SK-N-SH treated with all-trans-retinoic acid at 6 μM for 48 hours (cell line): Measurements from ENCODE around the gene RPA3.

Experiments
- ATAC-seq: fragments of 200-7000 bp; cut with Tn5 transposase; 3 replicates; pipeline ENCODE4 v1.9.1; 2020; ENCODE audit warnings: mild to moderate bottlenecking, moderate library complexity
- ARNTL ChIP-seq: fragments of 450-650 bp; formaldehyde crosslinking; IDR thresholded peaks from 2 replicates; pipeline ENCODE4 v1.5.0; 2020; ENCODE audit warnings: low read depth, mild to moderate bottlenecking, moderate library complexity, borderline replicate concordance
- BACH2 ChIP-seq: fragments of 250-450 bp; sonication (Bioruptor Pico); IDR thresholded peaks from 2 replicates; pipeline ENCODE4 v1.9.0; 2021; ENCODE audit warnings: mild to moderate bottlenecking, borderline replicate concordance
- CSDC2 ChIP-seq: fragments of 250-450 bp; sonication (Bioruptor Pico); IDR thresholded peaks from 2 replicates; pipeline ENCODE4 v1.5.0; 2020; ENCODE audit warnings: mild to moderate bottlenecking, moderate library complexity
- CSRNP3 ChIP-seq: fragments of 250-450 bp; sonication (Bioruptor Pico); IDR thresholded peaks from 2 replicates; pipeline ENCODE4 v1.5.1; 2021; ENCODE audit warnings: mild to moderate bottlenecking, moderate library complexity
- ESRRG ChIP-seq: fragments of 250-450 bp; sonication (Bioruptor Pico); IDR thresholded peaks from 2 replicates; pipeline ENCODE4 v1.6.1; 2021; ENCODE audit warnings: mild to moderate bottlenecking
- GLIS3 ChIP-seq: fragments of 250-450 bp; sonication (Bioruptor Pico); IDR thresholded peaks from 2 replicates; pipeline ENCODE4 v1.5.0; 2020; ENCODE audit warnings: mild to moderate bottlenecking, moderate library complexity
- ISL1 ChIP-seq: fragments of 250-450 bp; sonication (Bioruptor Pico); IDR thresholded peaks from 2 replicates; pipeline ENCODE4 v2.1.2; 2022; ENCODE audit warnings: mild to moderate bottlenecking, moderate library complexity
- OSR1 ChIP-seq: fragments of 250-450 bp; sonication (Bioruptor Pico); IDR thresholded peaks from 2 replicates; pipeline ENCODE4 v1.8.0; 2022; ENCODE audit warnings: moderate library complexity, mild to moderate bottlenecking, inconsistent platforms
- PATZ1 ChIP-seq: fragments of 250-450 bp; sonication (Bioruptor Pico); IDR thresholded peaks from 2 replicates; pipeline ENCODE4 v1.8.0; 2020; ENCODE audit warnings: mild to moderate bottlenecking, moderate library complexity, borderline replicate concordance
- PPARA ChIP-seq: fragments of 250-450 bp; sonication (Bioruptor Pico); IDR thresholded peaks from 2 replicates; pipeline ENCODE4 v1.5.0; 2020; ENCODE audit warnings: mild to moderate bottlenecking, borderline replicate concordance
- RARB ChIP-seq: fragments of 250-450 bp; sonication (Bioruptor Pico); IDR thresholded peaks from 2 replicates; pipeline ENCODE4 v1.8.0; 2021; ENCODE audit warnings: mild to moderate bottlenecking, moderate library complexity
- SNAI2 ChIP-seq: fragments of 250-450 bp; sonication (Bioruptor Pico); IDR thresholded peaks from 2 replicates; pipeline ENCODE4 v1.5.0; 2020; ENCODE audit warnings: mild to moderate bottlenecking, moderate library complexity
- TCF4 ChIP-seq: fragments of 250-450 bp; sonication (Bioruptor Pico); IDR thresholded peaks from 2 replicates; pipeline ENCODE4 v1.8.0; 2021; ENCODE audit warnings: mild to moderate bottlenecking, moderate library complexity, borderline replicate concordance
- TOX ChIP-seq: fragments of 250-450 bp; sonication (Bioruptor Pico); IDR thresholded peaks from 2 replicates; pipeline ENCODE4 v1.8.0; 2021; ENCODE audit warnings: mild to moderate bottlenecking, moderate library complexity, borderline replicate concordance
- ZC3H10 ChIP-seq: fragments of 250-450 bp; sonication (Bioruptor Pico); IDR thresholded peaks from 2 replicates; pipeline ENCODE4 v1.5.1; 2021; ENCODE audit warnings: mild to moderate bottlenecking, moderate library complexity
- ZFP30 ChIP-seq: fragments of 450-650 bp; formaldehyde crosslinking; IDR thresholded peaks from 2 replicates; pipeline ENCODE4 v1.5.0; 2022; ENCODE audit warnings: mild to moderate bottlenecking, moderate library complexity
- ZNF565 ChIP-seq: fragments of 450-650 bp; formaldehyde crosslinking; conservative IDR thresholded peaks from 2 replicates; pipeline ENCODE4 v1.5.0; 2020; ENCODE audit warnings: low read depth, mild to moderate bottlenecking, moderate library complexity
- ZNF8 ChIP-seq: fragments of 450-650 bp; formaldehyde crosslinking; IDR thresholded peaks from 2 replicates; pipeline ENCODE4 v1.5.0; 2020; ENCODE audit warnings: mild to moderate bottlenecking, moderate library complexity
- TF ChIP-seq, protein P1 (sequence below): fragments of 250-450 bp; sonication (Bioruptor Pico); IDR thresholded peaks from 2 replicates; pipeline ENCODE4 v1.5.0; 2020; ENCODE audit warnings: mild to moderate bottlenecking, moderate library complexity
- TF ChIP-seq, protein P2 (sequence below): fragments of 250-450 bp; sonication (Bioruptor Pico); IDR thresholded peaks from 2 replicates; pipeline ENCODE4 v1.8.0; 2021; ENCODE audit warnings: low read depth, mild to moderate bottlenecking, moderate library complexity, borderline replicate concordance
- TF ChIP-seq, protein P3 (sequence below): fragments of 250-450 bp; sonication (Bioruptor Pico); IDR thresholded peaks from 2 replicates; pipeline ENCODE4 v1.5.1; 2020; ENCODE audit warnings: low read depth, mild to moderate bottlenecking, moderate library complexity

Gene RPA3

GRCh38 chr7:7706556-7707172, 11.7 kb downstream of the RPA3 start:
- TF ChIP-seq ZNF565 (CRISPR knock-in tag): no peak
- no peak for TF ChIP-seq ARNTL (CRISPR knock-in tag)
- TF ChIP-seq ESRRG (CRISPR knock-in tag): no peak
- no peak for TF ChIP-seq ZNF8
- ATAC-seq: no peak

GRCh38 chr7:7706101-7706511, 12.3 kb downstream of the RPA3 start:
- TF ChIP-seq CSRNP3: no peak
- no peak for TF ChIP-seq BACH2 (CRISPR knock-in tag)
- TF ChIP-seq SNAI2 (CRISPR knock-in tag): no peak
- no peak for TF ChIP-seq CSDC2 (CRISPR knock-in tag)
- TF ChIP-seq GLIS3: no peak
- TF ChIP-seq ESRRG (CRISPR knock-in tag): no peak
- TF ChIP-seq TCF4 (CRISPR knock-in tag): no peak
- no peak for TF ChIP-seq ZNF565 (CRISPR knock-in tag)
- TF ChIP-seq ISL1 (CRISPR knock-in tag): no peak
- no peak for TF ChIP-seq PPARA (CRISPR knock-in tag)
- TF ChIP-seq, protein P1, sequence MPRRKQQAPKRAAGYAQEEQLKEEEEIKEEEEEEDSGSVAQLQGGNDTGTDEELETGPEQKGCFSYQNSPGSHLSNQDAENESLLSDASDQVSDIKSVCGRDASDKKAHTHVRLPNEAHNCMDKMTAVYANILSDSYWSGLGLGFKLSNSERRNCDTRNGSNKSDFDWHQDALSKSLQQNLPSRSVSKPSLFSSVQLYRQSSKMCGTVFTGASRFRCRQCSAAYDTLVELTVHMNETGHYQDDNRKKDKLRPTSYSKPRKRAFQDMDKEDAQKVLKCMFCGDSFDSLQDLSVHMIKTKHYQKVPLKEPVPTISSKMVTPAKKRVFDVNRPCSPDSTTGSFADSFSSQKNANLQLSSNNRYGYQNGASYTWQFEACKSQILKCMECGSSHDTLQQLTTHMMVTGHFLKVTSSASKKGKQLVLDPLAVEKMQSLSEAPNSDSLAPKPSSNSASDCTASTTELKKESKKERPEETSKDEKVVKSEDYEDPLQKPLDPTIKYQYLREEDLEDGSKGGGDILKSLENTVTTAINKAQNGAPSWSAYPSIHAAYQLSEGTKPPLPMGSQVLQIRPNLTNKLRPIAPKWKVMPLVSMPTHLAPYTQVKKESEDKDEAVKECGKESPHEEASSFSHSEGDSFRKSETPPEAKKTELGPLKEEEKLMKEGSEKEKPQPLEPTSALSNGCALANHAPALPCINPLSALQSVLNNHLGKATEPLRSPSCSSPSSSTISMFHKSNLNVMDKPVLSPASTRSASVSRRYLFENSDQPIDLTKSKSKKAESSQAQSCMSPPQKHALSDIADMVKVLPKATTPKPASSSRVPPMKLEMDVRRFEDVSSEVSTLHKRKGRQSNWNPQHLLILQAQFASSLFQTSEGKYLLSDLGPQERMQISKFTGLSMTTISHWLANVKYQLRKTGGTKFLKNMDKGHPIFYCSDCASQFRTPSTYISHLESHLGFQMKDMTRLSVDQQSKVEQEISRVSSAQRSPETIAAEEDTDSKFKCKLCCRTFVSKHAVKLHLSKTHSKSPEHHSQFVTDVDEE: no peak
- no peak for TF ChIP-seq PATZ1
- TF ChIP-seq, protein P2, sequence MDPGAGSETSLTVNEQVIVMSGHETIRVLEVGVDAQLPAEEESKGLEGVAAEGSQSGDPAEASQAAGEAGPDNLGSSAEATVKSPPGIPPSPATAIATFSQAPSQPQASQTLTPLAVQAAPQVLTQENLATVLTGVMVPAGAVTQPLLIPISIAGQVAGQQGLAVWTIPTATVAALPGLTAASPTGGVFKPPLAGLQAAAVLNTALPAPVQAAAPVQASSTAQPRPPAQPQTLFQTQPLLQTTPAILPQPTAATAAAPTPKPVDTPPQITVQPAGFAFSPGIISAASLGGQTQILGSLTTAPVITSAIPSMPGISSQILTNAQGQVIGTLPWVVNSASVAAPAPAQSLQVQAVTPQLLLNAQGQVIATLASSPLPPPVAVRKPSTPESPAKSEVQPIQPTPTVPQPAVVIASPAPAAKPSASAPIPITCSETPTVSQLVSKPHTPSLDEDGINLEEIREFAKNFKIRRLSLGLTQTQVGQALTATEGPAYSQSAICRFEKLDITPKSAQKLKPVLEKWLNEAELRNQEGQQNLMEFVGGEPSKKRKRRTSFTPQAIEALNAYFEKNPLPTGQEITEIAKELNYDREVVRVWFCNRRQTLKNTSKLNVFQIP: no peak
- no peak for TF ChIP-seq OSR1
- no peak for TF ChIP-seq RARB
- TF ChIP-seq TOX: no peak
- TF ChIP-seq ZFP30: no peak
- TF ChIP-seq, all 23 proteins: peak for 0
- no peak for ATAC-seq

- no peak for ATAC-seq
Measured at GRCh38 chr7:7705318-7705717, 13.1 kb downstream of the RPA3 start.

DNA sequence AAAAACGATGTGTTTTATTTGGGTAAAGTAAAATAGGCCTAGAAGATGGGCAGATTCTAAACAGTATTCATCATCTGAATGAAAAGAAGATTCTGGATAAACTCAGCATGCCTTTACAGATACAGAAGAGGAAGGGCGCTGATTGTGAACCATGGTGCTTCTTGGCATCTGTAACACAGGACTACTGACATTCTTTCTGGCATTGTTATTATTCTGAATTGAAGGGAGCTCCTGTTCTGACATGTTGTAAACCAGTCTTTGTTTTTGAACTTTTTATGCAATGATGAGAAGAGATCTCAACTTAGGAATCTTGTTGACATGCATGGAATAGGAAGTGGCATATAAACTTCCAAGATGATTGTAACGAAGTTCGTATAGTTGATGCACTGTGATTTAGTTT, 13.5 kb downstream of the RPA3 start:
- TF ChIP-seq ZNF8: no peak
- TF ChIP-seq BACH2 (CRISPR knock-in tag): no peak
- no peak for TF ChIP-seq ISL1 (CRISPR knock-in tag)
- TF ChIP-seq, protein P1: no peak
- TF ChIP-seq ESRRG (CRISPR knock-in tag): no peak
- TF ChIP-seq CSRNP3: no peak
- TF ChIP-seq, protein P3, sequence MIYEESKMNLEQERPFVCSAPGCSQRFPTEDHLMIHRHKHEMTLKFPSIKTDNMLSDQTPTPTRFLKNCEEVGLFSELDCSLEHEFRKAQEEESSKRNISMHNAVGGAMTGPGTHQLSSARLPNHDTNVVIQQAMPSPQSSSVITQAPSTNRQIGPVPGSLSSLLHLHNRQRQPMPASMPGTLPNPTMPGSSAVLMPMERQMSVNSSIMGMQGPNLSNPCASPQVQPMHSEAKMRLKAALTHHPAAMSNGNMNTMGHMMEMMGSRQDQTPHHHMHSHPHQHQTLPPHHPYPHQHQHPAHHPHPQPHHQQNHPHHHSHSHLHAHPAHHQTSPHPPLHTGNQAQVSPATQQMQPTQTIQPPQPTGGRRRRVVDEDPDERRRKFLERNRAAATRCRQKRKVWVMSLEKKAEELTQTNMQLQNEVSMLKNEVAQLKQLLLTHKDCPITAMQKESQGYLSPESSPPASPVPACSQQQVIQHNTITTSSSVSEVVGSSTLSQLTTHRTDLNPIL: no peak
- no peak for TF ChIP-seq GLIS3
- TF ChIP-seq, all 23 proteins: peak for 0

More at GRCh38 chr7:7705318-7705717, 13.1 kb downstream of the RPA3 start:
- TF ChIP-seq BACH2 (CRISPR knock-in tag) (no peak), ZC3H10 (no peak), ZFP30 (no peak), ISL1 (CRISPR knock-in tag) (no peak)

More for the DNA sequence above, 13.5 kb downstream of the RPA3 start:
- no peak for ATAC-seq
